Stimulated activated naive CD8-positive, alpha-beta T cell treated with anti-CD3 and anti-CD28 coated beads, Interleukin-15, Interleukin-2, amounts not matched to agents 100 U/mL and 50 U/mL, for 24 hours (primary cell): ENCODE measurements around the gene RTN4.

Experiments
- ATAC-seq: fragments of 150-1000 bp; cut with Tn5 transposase; one replicate; pipeline ENCODE4 v1.10.0; 2021
- DNase-seq: peaks from one replicate; pipeline ENCODE4 v3.0.0; 2021

RTN4 gene

DNA sequence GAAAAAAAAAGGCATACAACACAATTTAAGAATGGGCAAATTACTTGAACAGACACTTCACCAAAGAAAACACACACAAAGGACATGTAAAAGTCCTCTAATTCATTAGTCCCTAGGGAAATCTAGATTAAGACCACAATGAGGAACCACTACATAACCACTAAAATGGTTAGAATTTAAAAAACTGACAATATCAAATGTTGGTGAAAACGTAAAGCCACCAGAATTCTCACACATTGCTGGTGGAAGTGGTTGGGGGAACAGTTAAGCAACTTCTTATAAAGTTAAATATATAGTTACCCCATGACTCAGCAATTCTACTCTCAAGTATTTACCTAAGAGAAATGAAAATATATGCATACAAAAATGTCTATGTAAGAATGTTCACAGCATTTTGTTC lies 11.8 kb downstream of the RTN4 start:
- DNase-seq (no peak), ATAC-seq (no peak)

DNA sequence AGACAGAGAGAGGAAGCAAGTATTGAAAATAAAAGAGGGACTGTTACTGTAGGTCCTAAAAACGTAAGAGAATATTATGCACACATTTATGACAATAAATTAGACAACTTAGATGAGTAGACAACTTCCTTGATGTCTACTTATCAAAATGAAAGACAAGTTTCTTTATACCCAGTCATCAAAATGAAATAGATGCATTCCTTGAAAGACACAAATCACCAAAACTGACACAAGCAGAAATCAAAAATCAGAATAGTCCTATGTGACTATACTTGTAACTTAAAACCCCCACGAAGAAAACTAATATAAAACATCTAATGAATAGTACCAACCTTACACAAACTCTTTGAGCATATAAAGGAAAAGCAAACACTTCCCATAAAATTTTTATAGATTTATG lies 14.5 kb downstream of the RTN4 start:
- ATAC-seq (no peak), DNase-seq (no peak)

DNA sequence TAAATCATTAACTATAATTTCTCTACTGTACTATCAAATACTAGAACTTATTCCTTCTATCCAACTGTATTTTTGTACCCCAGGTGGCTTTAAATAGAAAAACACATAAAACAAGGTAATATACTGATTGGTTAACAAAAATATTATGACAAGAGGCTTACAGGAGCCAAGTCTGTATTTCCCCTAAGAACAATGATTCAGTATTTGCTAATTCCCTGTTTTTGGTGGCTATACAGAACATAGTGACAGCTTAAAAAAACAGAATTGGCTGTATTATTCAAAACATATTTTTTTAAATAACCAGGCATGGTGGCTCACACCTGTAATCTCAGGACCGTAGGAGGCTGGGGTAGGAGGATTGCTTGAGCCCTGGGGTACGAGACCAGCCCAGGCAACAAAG lies 16.3 kb downstream of the RTN4 start:
- ATAC-seq (no peak), DNase-seq (no peak)

DNA sequence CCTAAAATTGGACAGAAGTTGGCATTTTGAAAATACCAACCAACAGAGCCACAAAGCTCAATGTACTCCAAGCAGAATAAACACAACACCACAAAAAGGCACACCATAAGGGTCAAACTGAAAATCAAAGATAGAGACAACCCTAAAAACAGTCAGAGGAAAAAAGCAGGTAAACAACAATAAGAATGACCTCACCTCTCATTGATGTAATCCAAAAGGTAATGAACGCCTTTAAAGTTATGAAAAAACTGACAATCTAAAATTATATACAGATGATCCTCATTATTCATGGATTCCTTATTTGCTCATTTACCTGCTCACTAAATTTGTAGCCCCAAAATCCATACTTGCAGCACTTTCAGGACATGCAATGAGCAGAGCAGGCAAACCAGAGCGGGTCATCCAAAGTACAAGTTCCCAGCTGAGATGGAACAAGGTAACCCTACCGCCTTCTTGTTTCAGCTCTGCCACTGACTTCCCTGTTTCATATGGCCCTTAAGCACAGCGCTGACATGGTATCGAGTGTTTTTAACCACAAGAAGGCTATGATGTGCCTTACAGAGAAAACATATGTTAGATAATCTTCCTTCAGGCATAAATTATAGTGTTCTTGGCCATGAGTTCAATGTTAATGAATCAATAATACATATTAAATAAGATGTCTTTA lies 17.0 kb downstream of the RTN4 start:
- no peak for DNase-seq
- ATAC-seq = no peak

DNA sequence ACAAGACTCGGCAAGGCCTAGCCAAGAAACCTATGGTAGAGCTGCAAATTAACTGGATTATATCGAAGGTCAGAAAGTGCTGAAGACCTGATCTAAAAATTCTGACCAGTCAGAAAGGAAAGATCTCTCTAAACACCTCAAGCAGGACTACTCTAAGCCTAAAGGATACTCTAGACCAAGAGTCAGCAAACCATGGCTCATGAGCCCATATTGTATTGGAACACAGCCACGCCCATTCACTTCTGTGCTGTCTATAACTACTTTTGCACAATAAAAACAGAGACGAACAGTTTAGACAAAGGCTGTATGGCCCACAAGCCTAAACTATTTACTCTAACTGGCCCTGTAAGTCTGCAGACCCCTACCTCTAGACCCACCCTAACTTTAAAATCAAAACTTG lies 18.7 kb downstream of the RTN4 start:
- ATAC-seq = no peak
- no peak for DNase-seq

DNA sequence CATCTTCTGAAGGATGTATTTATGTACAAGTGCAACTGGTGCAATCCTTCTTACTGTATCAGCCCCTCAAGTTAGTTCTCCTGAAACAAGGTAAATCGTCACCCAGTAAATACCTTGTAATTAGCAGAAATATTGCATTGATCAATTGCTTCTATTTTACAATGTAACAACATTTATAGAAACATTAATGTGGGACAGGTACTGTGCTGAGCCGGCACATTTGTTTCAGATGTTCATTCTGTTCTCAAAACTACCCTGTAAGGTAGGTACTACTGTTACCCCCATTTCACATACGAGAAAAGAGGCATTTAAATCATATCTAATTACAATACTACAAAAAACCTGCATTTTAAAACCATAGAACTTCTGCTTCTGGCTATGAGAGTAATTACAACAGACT lies 19.5 kb downstream of the RTN4 start:
- no peak for ATAC-seq
- DNase-seq = no peak

DNA sequence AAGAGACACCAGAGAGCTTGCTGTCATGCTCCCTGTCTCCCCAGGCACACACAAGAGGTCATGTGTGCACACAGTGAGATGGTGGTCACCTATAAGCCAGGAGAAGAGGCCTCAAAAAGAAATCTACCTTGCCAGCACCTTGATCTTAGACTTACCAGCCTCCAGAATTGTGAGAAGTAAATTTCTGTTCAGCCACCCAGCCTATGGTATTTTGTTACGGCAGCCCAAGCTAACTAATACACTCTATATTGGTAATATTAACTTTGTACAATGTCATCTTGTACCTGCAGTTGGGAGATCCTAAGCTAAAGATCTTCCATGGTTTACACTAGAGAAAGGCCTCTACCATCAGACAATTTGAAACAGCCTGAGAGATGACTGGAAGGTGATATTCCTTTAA lies 21.2 kb downstream of the RTN4 start:
- DNase-seq = no peak
- ATAC-seq = no peak

DNA sequence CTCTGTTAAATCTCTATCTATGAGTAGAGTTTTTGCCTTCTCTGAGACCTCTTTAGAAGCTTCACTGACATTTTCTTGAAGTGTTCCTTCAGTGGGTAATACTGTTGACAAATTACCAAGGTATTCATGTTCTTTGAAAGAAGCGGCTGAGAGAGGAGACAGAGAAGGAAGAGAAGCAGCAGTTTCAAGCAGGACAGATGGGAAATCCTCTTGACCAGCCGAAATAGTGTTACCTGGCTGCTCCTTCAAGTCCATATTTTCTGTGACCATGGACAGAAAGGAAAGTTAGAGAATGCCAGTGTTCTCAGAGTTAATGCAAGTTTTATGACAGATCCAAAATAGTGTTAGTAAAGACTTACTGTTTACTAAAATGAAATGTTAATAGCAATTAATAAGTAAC lies 23.0 kb downstream of the RTN4 start:
- DNase-seq = no peak
- no peak for ATAC-seq

DNA sequence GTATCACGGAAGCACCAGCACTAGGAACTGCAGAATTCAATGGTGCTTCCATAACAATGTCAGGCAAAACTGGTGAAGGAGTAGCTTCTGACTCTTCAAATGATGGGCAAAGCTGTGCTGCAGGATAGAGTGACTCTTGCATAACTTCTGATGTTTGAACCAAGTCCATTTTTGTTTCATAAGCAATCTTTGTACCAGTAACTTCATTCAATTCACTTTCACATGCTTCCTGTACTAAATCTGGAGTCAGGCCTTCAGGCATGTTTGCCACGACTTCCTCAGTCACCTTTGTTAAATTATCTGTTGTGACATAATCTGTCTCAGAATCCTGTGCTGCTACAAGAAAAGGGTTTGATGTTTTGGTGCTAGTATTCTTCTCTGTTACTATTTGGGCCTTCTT lies 24.0 kb downstream of the RTN4 start:
- no peak for DNase-seq
- ATAC-seq = no peak

DNA sequence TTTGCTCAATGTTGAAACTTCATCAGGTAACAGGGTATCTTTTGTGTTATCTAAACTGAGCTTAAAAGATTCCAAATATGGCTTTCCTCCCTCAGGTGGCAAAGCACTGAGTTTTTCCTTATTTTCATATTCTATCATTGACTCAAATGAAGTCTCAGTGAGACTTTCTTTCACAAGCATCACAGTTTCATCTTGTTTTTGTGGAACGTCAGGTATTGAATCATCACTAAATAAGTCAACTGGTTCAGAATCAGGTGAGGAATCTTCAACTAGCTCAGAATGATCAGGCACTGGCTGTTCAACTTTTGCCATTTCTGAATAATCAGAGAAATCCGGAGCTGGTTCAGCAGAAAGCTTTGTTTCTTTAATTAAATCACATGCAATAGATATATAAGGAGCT lies 24.6 kb downstream of the RTN4 start:
- ATAC-seq = no peak
- DNase-seq = no peak

DNA sequence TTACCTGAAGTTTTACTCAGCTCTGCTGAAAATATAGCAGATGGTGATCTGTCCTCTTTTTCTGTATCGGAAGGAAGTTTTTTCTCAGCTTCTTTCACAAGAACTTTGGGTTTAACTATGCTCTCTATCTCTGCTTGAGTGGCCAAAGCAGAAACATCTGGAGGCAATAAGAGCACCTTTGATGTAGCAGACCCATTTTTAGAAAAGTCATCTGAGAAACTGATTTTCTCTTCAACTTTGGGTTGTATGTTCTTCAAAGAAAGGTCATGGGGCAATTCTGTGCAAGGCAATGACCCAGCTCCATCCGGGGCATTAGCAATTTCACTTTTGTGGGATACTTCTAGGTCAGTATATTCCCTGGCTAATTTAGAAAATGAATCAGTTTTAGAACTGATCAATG lies 25.2 kb downstream of the RTN4 start:
- no peak for ATAC-seq
- no peak for DNase-seq

DNA sequence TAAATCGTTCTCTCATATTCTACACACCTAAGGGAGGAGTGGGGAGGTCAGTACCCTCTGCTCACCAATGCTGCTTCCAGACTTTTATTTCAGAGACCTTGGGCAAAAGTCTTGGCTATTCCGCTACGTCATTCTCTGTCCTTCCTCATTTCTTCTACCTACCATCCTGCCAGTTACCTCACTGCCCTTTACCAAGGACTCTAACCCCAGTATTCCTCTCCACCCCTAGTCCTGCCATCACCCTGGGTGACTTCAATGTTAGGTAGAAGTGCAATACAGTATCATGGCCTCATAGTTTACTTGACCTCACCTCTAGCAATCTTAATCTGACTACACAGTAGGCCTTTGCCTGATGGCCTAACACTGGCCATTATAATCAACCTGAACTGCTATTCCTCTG lies 27.8 kb downstream of the RTN4 start:
- no peak for DNase-seq

DNA sequence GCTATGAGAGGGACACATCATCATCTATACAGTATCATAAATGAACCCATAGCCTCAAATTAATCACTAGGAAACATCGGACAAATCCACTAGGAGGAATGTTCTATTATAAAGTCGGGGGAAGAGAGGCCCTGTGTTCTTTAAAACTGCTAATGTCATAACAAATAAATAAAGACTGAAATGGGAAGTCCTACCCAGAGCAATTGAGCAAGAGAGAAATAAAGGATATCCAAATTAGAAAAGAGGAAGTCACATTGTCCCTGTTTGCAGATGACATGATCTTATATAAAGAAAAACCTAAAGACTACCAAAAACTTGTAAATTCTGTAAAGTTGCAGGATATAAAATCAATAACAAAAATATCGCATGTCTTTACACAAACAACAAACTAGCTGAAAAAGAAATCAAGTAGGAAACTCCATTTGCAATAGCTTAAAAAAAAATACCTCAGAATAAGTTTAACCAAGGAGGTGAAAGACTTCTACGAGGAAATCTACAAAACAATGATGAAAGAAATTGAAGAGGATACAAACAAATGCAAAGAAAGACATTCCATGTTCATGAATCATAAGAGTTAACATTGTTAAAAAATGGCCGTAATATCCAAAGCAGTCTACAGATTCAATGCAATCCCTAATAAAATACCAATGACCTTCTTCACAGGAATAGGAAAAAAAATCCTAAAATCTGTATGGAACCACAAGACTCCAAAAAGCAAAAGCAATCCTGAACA lies 30.6 kb downstream of the RTN4 start:
- DNase-seq (no peak), ATAC-seq (no peak)

More for the DNA sequence above, 27.8 kb downstream of the RTN4 start:
- ATAC-seq = no peak

DNA sequence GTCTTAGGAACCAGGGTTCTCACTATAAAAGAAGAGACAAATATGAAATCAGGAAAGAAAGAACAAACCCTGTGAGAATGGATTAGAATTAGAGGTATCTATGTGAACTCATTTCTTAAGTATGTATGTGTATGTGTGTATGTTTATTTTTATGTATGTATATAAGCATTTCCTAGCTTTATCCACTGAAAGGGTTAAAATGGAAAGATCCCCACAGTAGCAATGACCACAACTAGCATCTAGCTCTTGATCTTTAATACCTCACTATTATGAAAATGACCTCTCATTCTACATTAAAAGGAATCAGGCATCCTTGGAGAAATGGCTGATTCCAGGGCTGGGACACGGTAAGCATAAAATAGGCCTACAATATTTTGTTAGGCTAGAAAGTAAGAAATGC lies 31.6 kb downstream of the RTN4 start:
- DNase-seq = no peak
- ATAC-seq = no peak

DNA sequence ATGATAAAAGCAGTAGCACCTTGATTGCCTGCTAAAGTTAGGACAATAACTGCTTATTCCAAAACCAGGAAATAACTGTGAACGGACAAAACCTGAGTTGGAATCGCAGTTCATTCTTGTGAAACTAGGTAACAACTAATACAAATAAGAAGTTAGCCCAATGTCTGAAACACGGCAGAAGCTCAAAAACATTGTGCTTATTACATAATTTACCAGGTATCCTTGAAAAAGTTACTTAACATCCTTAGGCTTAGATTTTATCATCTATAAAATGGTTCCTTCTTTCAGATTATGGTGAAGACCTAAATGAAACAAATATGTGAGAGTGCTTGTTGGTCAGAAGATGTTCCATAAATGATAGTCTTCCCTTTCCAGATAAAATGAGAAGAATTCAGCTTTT lies 32.4 kb downstream of the RTN4 start:
- no peak for ATAC-seq

DNA sequence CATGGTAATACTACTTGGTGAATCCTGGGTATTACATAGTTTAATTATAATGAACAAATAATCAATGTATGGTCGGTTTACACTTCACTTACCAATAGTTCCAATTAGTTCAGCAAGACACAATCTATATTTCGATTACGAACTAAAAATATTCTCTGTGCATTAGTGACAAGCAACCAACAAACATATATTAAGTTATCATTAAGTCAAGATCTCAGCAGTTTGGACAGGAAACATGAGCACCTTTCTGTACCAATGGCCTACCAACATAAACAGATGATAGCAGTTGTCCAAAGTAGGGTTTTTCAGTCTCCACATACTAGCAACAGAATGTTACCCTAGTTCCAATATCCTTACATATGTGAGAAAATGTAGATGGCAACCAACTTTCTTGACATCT lies 32.8 kb downstream of the RTN4 start:
- ATAC-seq (no peak), DNase-seq (no peak)

More for the DNA sequence above, 32.4 kb downstream of the RTN4 start:
- no peak for DNase-seq

DNA sequence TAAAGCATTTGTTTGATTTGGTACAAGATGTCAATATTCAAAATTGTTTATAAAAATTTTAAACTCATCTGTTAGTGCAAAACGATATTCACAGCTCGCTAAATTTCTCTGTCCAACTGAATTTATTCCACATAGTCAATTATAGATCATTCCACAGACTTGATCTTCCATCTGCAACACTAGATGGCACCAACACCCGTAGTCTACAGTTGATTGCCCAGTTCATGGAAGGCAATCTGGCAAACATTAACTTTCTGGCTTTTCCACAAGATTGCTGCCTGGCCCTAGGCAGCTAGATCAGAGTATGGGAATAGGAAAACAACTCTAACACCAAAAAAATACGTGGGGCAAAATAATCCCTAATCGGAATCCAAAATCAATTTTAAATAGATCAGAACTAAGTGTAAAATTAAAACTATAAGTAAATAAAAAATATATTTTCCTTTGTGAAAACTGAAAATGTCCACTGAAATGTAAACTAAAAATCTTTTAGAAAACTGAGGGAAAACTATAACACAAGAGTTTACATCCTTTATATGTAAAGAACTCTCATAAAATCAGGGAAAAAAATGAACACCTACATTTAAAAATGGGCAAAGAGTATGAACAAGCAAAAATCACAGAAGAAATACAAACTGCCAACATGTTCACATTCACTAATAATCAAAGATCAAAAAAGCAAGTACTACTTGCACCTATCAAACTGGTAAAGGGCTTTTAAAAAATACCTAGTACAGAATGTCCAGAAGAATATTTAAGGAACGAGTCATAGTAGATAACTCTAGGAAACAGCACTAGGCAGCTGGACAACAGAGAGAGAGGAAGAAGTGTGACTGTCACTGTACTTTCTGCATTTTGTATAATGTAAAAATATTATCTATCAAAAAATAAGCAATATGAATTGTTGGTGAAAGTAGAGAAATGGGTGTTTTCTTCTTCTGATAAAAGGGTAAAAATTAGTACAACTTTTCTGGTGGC lies 35.0 kb downstream of the RTN4 start:
- DNase-seq (peak; percentile 20), ATAC-seq (no peak)

DNA sequence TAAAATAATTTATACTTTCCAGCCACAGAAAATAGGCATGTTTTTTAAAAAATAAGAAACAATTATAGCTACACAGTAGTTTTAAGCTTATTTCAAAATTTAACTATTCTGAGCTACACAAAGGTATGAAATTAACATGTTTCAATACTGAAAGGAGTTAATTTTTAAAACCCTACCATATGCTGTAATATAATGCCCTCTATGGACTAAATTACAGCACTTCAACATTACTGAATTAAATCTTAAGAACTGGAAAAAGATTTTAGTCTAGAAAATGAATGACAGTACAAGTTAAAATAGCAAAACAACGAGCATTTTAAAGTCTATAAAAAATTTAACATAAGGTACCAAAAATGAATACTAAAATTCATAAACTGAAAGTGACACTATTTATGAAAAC lies 36.3 kb downstream of the RTN4 start:
- ATAC-seq (no peak), DNase-seq (no peak)

DNA sequence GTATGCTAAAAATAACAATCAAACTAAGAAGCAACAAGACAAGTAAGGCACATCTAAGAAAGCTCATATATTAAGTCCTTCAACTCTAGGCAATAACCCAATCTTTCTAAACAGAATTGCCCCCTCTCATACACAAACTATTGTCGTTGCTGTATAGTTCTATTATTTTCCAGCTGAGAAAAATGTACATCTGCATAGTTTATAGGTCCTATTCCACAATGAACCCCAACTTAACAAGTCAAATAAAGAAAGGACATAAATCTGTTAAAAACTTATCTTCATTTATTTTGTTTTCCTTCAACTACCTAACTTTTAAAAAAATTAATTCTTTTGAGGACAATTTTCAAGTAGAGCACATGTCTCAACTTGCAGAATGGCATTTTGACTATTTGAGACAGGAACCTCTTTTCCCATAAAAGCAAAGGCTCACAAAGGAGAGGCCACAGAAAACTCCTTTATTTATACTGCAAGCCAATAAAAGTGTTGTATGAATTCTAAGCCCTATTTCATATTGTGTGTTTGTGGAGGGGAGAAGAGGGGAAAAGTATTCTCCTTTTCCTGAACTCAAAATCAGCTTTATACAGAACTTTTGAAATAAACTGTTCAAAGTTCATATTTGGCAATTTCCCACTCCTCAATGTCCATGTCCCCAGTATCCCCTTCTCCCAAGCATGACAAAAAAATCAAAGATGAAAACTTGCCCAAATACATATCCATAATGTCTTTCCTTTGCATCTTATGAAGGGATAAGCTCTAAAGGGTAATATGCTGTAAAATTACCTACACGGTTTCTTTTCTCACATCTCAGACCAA lies 37.4 kb downstream of the RTN4 start:
- no peak for ATAC-seq
- no peak for DNase-seq

DNA sequence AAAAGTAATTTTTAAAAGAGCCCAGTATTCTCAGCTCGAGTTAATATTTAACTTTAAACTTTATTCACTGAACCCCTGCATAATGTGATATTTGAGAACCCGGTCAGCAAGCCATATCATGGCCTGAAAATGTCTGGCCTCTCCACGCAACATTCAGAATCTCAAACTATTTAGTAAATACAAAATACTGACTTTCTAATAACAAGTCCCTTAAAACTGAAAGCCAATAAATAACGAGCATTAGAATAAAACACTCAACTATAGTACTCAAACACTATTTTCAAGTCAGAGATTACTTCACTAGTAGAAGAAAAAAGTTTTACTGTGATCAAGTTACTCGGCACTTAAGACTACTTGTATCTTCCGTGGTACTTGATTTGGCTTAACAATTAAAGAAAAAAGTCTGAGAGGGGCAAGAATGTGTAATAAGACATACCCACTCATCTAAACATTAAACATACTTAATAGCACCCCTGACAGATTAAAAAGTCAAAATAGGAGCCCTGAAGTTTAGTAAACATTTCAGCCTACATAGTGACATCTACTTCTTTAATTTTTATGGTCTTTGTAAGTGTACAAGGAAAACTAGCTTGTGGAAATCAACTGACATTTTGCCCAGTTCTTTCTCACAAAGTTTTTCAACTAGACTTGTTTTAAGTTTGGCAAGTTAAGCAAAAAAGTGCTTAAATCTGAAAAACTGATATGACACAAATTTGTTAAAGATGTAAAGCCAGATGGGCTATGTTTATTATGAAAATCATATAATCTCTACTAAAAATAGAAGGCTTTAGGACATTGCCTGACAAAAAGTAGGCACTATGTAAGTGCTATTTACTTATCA lies 38.2 kb downstream of the RTN4 start:
- DNase-seq (no peak), ATAC-seq (no peak)

DNA sequence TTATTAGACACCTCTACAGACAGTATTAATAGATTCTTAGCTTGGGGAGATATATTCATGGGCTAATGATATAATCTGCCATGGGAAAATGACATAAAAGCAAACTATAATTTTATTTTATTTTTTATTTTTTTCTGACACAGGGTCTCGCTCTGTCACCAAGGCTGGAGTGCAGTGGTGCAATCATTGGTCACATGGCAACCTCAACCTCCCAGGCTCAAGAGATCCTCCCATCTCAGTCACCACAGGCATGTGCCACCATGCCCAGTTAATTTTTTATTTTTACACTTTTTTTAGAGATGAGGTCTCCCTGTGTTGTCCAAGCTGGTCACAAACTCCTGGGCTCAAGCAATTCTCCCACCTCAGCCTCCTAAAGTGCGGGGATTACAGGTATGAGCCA lies 39.3 kb downstream of the RTN4 start:
- DNase-seq (no peak), ATAC-seq (no peak)
